Nephron (organoid): ENCODE data around the gene RANBP17.

ENCODE experiments used
- H3K27ac Mint-ChIP-seq, 3 experiments: 2 replicates each; pipeline ENCODE4 v1.8.0; 2020; ENCODE audit warnings: mixed read lengths in 3 of 3, mild to moderate bottlenecking in 2 of 3, moderate library complexity in 1 of 3
- H3K27me3 Mint-ChIP-seq: 2 replicates; pipeline ENCODE4 v1.8.0; 2021; ENCODE audit warnings: low read depth, mild to moderate bottlenecking, moderate library complexity, mixed read lengths
- H3K36me3 Mint-ChIP-seq: 2 replicates; pipeline ENCODE4 v1.8.0; 2020; ENCODE audit warnings: low read depth, mixed read lengths
- H3K4me1 Mint-ChIP-seq: 2 replicates; pipeline ENCODE4 v1.8.0; 2020; ENCODE audit warnings: mixed read lengths
- H3K4me3 Mint-ChIP-seq, 3 experiments: 2 replicates each; pipeline ENCODE4 v1.8.0; 2020; ENCODE audit warnings: mild to moderate bottlenecking in 3 of 3, mixed read lengths in 3 of 3, moderate library complexity in 2 of 3
- H3K9me3 Mint-ChIP-seq: 2 replicates; pipeline ENCODE4 v1.8.0; 2020; ENCODE audit warnings: mixed read lengths
- TF ChIP-seq, protein P1 (sequence below), 3 experiments: fragments of 200-600 bp; sonication (generic); IDR thresholded peaks; one replicate each; pipeline ENCODE4 v1.5.0; 2021; ENCODE audit warnings: antibody characterized with exemption in 3 of 3; ENCODE audit not compliant: unreplicated experiment in 3 of 3

The RANBP17 gene

DNA sequence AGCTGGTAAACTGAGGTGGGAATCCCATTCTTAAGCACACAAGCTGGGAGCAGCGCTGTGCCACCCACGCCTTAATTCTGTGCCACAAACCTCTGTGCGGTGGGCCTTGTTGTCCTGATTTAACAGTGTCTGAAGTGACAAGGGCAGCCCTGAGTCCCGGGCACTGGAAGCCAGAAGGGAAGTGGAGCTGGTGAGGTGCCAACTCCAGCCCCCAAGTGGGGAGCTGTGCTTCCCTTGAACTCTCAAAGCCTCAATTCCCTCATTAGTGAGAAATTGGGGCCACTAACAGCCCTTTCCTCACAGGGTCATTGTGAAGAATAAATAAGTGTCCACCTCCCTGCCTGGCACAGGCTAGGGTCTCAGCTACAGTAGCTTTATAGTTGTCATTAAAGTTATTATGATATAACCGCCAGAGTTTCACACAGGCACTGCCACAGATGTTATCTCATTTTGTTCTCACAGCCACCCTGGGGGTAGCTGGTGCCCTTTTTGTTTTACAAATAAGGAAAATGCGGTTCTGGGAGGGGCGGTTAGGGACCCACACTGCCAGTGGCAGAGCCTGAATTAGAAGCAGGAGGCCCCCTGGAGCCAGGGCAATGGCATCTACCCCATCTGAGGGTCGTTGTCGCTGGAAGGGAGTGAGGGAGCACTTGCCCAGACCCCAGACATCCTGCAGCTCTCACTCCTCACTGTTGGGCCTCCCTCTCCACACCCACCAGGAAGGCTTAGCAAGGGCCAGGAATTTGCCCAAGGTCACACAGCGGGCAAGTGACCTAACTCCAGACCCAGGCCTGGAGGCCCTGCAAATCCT is 445.2 kb downstream of the RANBP17 start:
- peaks cover 99% of the 10 kb centered on the region for H3K27me3 Mint-ChIP-seq
- H3K36me3 Mint-ChIP-seq, result no peaks in the 10 kb centered on the region
- H3K4me1 Mint-ChIP-seq, result peaks cover 17% of the 10 kb centered on the region
- H3K27ac Mint-ChIP-seq, result no peak overlapping the region
- TF ChIP-seq, protein P1, sequence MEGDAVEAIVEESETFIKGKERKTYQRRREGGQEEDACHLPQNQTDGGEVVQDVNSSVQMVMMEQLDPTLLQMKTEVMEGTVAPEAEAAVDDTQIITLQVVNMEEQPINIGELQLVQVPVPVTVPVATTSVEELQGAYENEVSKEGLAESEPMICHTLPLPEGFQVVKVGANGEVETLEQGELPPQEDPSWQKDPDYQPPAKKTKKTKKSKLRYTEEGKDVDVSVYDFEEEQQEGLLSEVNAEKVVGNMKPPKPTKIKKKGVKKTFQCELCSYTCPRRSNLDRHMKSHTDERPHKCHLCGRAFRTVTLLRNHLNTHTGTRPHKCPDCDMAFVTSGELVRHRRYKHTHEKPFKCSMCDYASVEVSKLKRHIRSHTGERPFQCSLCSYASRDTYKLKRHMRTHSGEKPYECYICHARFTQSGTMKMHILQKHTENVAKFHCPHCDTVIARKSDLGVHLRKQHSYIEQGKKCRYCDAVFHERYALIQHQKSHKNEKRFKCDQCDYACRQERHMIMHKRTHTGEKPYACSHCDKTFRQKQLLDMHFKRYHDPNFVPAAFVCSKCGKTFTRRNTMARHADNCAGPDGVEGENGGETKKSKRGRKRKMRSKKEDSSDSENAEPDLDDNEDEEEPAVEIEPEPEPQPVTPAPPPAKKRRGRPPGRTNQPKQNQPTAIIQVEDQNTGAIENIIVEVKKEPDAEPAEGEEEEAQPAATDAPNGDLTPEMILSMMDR (IDR thresholded peaks at IDR 0.05; ENCODE audit: unreplicated experiment in 3 of 3), result no peak
- H3K4me3 Mint-ChIP-seq, result no peak overlapping the region
- H3K9me3 Mint-ChIP-seq, result no peaks in the 10 kb centered on the region

DNA sequence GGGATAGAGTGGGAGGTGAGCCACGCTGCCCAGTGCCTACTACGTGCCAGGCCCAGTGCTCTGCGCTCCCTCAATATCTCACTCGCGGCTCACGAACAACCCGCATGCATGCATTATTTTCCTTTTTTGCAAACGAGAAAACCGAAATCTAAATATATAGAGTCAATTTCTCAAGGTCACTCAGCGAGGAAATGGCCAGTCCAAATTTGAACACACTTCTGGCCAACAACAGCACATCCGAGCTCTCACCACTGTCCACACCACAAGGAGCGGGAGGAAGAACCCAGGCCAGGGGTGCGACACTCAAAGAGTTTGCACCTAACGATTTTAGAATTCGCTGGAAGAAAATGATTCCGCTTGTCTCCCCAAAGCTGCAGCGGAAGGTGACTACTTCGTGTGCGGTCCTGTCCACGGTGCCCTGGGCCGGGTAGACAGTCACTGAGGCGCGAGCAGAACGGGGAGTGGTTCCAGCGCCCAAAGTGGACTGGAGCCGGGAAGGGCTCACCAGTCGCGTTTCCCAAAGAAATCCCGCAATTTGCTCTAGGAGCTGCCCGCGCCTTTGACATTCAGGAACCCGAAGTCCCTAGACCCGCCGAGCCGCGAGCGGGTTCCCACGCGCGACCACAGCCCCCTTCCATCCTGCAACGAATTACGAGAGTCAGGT is 446.1 kb downstream of the RANBP17 start:
- Mint-ChIP-seq H3K27ac (no peak overlapping the region), H3K36me3 (no peaks in the 10 kb centered on the region), H3K4me3 (peak overlapping the region in 2 of 3 experiments; percentile 19 to 56), H3K27me3 (peaks cover 99% of the 10 kb centered on the region), H3K4me1 (peaks cover 21% of the 10 kb centered on the region), H3K9me3 (no peaks in the 10 kb centered on the region)
- TF ChIP-seq, protein P1 (IDR thresholded peaks at IDR 0.05; ENCODE audit: unreplicated experiment in 3 of 3), result no peak

DNA sequence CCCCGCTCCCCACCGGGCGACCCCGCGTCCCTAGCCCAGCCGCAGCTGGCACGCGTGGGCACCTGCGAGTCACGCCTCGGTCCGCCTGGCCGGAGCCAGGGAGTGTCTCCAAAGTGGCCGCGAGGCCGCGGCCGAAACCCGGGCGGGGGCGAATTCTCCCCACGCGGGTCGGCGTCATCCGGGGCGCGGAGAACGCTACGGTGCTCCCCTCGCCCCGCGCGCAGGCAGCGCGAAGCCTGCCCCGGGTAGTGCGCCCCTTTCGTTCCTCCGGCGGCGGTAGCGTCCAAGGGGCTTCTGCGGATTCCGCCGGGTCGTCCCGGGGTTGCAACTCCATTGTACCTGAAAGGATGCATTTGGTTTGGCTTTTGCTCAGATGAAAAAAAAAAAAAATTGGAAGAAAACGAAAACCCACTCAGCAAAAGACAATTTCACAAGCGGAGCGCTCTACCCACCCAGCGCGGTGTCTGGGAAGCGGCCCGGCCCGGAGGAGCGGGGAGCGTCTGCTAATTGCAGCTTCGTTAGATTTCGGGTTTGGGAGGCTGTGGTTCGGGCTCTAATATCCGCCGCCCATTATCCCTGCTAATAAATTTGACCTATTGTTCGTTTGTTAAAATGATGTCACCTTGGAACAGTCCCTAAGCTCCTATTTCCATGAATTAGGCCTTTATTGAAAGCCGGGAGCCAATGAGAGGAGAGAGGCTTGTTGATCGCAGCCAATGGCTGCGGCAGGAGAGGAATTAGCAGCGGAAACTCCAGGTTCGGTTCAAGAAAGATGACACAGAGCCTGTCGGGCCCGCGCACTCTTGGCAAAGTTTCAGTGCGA is 446.8 kb downstream of the RANBP17 start, which contains the start of gene TLX3:
Gene TLX3 (plus strand): TSS at position 796 of the 823 bp plus-strand sequence. CDS start 118 bp downstream, outside the sequence.
- Mint-ChIP-seq H3K27ac (no peak within 1 kb of the TSS), H3K4me3 (peak within 1 kb of the TSS; percentile 42 to 75 (median 72)), H3K4me1 (peaks cover 26% of the 10 kb centered on the region), H3K36me3 (no peaks in the 10 kb centered on the region), H3K9me3 (peaks cover under 1% of the 10 kb centered on the region), H3K27me3 (peaks cover 99% of the 10 kb centered on the region)
- TF ChIP-seq, protein P1 (IDR thresholded peaks at IDR 0.05; ENCODE audit: unreplicated experiment in 3 of 3), result no peak

DNA sequence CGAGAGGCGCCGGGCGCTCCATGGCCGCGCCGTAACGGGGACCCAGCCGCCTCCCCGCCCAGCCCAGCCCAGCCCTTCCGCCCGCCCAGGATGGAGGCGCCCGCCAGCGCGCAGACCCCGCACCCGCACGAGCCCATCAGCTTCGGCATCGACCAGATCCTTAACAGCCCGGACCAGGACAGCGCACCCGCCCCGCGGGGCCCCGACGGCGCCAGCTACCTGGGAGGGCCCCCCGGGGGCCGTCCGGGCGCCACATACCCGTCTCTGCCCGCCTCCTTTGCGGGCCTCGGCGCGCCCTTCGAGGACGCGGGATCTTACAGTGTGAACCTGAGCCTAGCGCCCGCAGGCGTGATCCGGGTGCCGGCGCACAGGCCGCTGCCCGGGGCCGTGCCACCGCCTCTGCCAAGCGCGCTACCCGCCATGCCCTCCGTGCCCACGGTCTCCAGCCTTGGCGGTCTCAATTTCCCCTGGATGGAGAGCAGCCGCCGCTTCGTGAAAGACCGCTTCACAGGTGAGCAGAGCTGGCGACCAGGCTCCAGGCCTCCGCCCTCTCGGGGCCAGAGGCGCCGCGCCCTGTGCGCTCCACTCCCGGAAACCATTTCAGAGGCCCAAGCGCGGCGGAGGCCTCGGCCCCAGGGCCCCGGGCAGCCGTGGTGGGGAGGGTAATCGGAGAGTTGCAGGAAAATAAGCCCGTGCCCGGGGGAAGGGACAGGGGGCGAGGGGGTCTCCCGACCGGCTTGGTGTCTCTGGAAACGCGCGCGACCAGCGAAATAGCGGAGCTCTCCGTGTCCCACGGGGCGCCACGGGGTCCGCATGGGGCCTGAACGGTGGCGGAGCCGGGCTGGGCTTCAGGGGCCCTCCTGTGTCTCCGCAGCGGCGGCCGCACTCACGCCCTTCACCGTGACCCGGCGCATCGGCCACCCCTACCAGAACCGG is 447.7 kb downstream of the RANBP17 start:
- Mint-ChIP-seq H3K36me3 (no peaks in the 10 kb centered on the region), H3K27ac (no peak overlapping the region), H3K4me3 (peak overlapping the region in 2 of 3 experiments; percentile 63 to 75), H3K9me3 (peaks cover 2% of the 10 kb centered on the region), H3K27me3 (peaks cover 99% of the 10 kb centered on the region), H3K4me1 (peaks cover 29% of the 10 kb centered on the region)
- TF ChIP-seq, protein P1 (IDR thresholded peaks at IDR 0.05; ENCODE audit: unreplicated experiment in 3 of 3), result no peak

DNA sequence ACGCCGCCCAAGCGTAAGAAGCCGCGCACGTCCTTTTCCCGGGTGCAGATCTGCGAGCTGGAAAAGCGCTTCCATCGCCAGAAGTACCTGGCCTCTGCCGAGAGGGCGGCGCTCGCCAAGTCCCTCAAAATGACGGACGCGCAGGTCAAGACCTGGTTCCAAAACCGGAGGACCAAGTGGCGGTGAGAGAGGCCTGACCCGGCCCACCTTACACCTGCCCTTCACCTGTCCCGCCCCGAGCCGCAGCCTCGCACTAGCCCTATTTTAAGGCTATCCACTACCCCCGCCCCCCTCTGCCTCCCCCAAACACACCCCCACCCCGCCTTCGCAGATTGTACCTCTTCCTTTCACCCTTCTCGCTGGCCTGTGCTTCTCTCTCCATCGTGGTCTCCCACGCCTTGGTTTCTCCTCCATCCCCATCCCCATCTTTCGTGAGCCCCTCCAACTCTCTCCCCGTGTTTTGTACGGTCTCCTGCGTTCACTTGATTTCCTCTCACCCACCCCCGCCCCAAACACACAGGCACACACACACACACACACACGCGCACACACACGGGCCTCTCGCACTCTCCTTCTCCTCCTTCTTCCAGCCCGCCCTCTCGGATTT is 448.5 kb downstream of the RANBP17 start:
- H3K27ac Mint-ChIP-seq, result no peak overlapping the region

More for the DNA sequence above, 448.5 kb downstream of the RANBP17 start:
- H3K27me3 Mint-ChIP-seq, result peaks cover 99% of the 10 kb centered on the region
- H3K4me3 Mint-ChIP-seq, result peak overlapping the region; percentile 29 to 72 (median 48)
- H3K36me3 Mint-ChIP-seq, result no peaks in the 10 kb centered on the region
- peaks cover 29% of the 10 kb centered on the region for H3K4me1 Mint-ChIP-seq
- H3K9me3 Mint-ChIP-seq, result peaks cover 2% of the 10 kb centered on the region
- TF ChIP-seq, protein P1 (IDR thresholded peaks at IDR 0.05; ENCODE audit: unreplicated experiment in 3 of 3), result peak; percentile 20 to 38 (median 38)
